ENCODE results near the gene GRIA1.

Gene GRIA1

GRCh38 chr5:153610811-153611210 lies 120.3 kb downstream of the GRIA1 start:
- TF ChIP-seq, protein P1, sequence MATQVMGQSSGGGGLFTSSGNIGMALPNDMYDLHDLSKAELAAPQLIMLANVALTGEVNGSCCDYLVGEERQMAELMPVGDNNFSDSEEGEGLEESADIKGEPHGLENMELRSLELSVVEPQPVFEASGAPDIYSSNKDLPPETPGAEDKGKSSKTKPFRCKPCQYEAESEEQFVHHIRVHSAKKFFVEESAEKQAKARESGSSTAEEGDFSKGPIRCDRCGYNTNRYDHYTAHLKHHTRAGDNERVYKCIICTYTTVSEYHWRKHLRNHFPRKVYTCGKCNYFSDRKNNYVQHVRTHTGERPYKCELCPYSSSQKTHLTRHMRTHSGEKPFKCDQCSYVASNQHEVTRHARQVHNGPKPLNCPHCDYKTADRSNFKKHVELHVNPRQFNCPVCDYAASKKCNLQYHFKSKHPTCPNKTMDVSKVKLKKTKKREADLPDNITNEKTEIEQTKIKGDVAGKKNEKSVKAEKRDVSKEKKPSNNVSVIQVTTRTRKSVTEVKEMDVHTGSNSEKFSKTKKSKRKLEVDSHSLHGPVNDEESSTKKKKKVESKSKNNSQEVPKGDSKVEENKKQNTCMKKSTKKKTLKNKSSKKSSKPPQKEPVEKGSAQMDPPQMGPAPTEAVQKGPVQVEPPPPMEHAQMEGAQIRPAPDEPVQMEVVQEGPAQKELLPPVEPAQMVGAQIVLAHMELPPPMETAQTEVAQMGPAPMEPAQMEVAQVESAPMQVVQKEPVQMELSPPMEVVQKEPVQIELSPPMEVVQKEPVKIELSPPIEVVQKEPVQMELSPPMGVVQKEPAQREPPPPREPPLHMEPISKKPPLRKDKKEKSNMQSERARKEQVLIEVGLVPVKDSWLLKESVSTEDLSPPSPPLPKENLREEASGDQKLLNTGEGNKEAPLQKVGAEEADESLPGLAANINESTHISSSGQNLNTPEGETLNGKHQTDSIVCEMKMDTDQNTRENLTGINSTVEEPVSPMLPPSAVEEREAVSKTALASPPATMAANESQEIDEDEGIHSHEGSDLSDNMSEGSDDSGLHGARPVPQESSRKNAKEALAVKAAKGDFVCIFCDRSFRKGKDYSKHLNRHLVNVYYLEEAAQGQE (IDR thresholded peaks at IDR 0.05; ENCODE audit: low read depth) = no peak
- TF ChIP-seq TEAD4 (IDR thresholded peaks at IDR 0.05) (no peak), TCF12 (IDR thresholded peaks at IDR 0.05; ENCODE audit: low read depth) (no peak), TAF1 (IDR thresholded peaks at IDR 0.05; ENCODE audit: low read depth) (no peak), FOXM1 (IDR thresholded peaks at IDR 0.05; ENCODE audit: borderline replicate concordance, low read depth) (no peak), NFIC (IDR thresholded peaks at IDR 0.05) (no peak), EGR1 (IDR thresholded peaks at IDR 0.05) (no peak), CREB1 (IDR thresholded peaks at IDR 0.05; ENCODE audit: low read depth) (no peak)

- TF ChIP-seq EGR1 (IDR thresholded peaks at IDR 0.05) = no peak
- no peak for TF ChIP-seq RAD21 (IDR thresholded peaks at IDR 0.05; ENCODE audit: low read depth)
- TF ChIP-seq YY1 (IDR thresholded peaks at IDR 0.05; ENCODE audit: low read depth) = no peak
- no peak for TF ChIP-seq CREB1 (IDR thresholded peaks at IDR 0.05; ENCODE audit: low read depth)
- no peak for TF ChIP-seq TEAD4 (IDR thresholded peaks at IDR 0.05)
- no peak for TF ChIP-seq MAX (IDR thresholded peaks at IDR 0.05)
Measured at GRCh38 chr5:153613144-153613543, 122.7 kb downstream of the GRIA1 start.

DNA sequence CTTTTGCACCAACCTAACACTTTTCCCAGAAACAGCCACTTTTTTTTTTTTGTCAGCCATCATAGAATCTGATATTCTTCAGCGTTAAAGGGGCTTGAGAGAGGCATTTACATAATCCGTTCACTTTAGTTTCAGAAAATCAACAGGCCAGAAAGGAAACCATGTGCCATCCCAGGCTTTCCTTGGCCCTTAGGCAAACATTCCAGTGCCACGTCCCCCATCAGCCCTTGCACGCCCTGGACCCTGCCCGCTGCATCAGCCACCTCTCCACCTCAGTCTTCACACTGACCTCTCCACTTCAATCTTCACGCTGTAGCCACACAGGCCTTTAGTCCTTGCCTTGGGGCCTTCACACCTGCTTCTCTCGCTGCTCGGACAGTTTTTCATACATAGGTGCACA lies 123.2 kb downstream of the GRIA1 start:
- no peak for TF ChIP-seq EGR1 (IDR thresholded peaks at IDR 0.05)
- no peak for TF ChIP-seq TAF1 (IDR thresholded peaks at IDR 0.05; ENCODE audit: low read depth)

GRCh38 chr5:153617190-153617589 lies 126.7 kb downstream of the GRIA1 start:
- TF ChIP-seq TCF12 (IDR thresholded peaks at IDR 0.05; ENCODE audit: low read depth) (no peak), EP300 (IDR thresholded peaks at IDR 0.05; ENCODE audit: borderline replicate concordance) (no peak), TAF1 (IDR thresholded peaks at IDR 0.05; ENCODE audit: low read depth) (no peak), YY1 (IDR thresholded peaks at IDR 0.05; ENCODE audit: low read depth) (no peak), EGR1 (IDR thresholded peaks at IDR 0.05) (no peak), ZBTB7A (IDR thresholded peaks at IDR 0.05; ENCODE audit: low read depth) (no peak), FOXM1 (IDR thresholded peaks at IDR 0.05; ENCODE audit: borderline replicate concordance, low read depth) (no peak)
- TF ChIP-seq, protein P1 (IDR thresholded peaks at IDR 0.05; ENCODE audit: low read depth) = no peak

GRCh38 chr5:153618307-153618706 lies 127.8 kb downstream of the GRIA1 start:
- no peak for TF ChIP-seq NFIC (IDR thresholded peaks at IDR 0.05)
- TF ChIP-seq FOXM1 (IDR thresholded peaks at IDR 0.05; ENCODE audit: borderline replicate concordance, low read depth) = no peak
- TF ChIP-seq TEAD4 (IDR thresholded peaks at IDR 0.05) = no peak
- TF ChIP-seq YY1 (IDR thresholded peaks at IDR 0.05; ENCODE audit: low read depth) = no peak
- no peak for TF ChIP-seq RAD21 (IDR thresholded peaks at IDR 0.05; ENCODE audit: low read depth)
- TF ChIP-seq EGR1 (IDR thresholded peaks at IDR 0.05) = no peak
- TF ChIP-seq, protein P1 (IDR thresholded peaks at IDR 0.05; ENCODE audit: low read depth) = no peak
- TF ChIP-seq TAF1 (IDR thresholded peaks at IDR 0.05; ENCODE audit: low read depth) = no peak
- no peak for TF ChIP-seq CREB1 (IDR thresholded peaks at IDR 0.05; ENCODE audit: low read depth)
- no peak for TF ChIP-seq CEBPB (IDR thresholded peaks at IDR 0.05)
- TF ChIP-seq MAX (IDR thresholded peaks at IDR 0.05) = no peak
- TF ChIP-seq, protein P2, sequence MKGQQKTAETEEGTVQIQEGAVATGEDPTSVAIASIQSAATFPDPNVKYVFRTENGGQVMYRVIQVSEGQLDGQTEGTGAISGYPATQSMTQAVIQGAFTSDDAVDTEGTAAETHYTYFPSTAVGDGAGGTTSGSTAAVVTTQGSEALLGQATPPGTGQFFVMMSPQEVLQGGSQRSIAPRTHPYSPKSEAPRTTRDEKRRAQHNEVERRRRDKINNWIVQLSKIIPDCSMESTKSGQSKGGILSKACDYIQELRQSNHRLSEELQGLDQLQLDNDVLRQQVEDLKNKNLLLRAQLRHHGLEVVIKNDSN (IDR thresholded peaks at IDR 0.05) = no peak
- TF ChIP-seq EP300 (IDR thresholded peaks at IDR 0.05; ENCODE audit: borderline replicate concordance) = no peak
- TF ChIP-seq TCF12 (IDR thresholded peaks at IDR 0.05; ENCODE audit: low read depth) = no peak
- TF ChIP-seq ZBTB7A (IDR thresholded peaks at IDR 0.05; ENCODE audit: low read depth) = no peak

GRCh38 chr5:153618867-153619266 lies 128.4 kb downstream of the GRIA1 start:
- TF ChIP-seq, protein P2 (IDR thresholded peaks at IDR 0.05) = no peak
- TF ChIP-seq CEBPB (IDR thresholded peaks at IDR 0.05) (no peak), YY1 (IDR thresholded peaks at IDR 0.05; ENCODE audit: low read depth) (no peak), MAX (IDR thresholded peaks at IDR 0.05) (no peak), RAD21 (IDR thresholded peaks at IDR 0.05; ENCODE audit: low read depth) (no peak), EGR1 (IDR thresholded peaks at IDR 0.05) (no peak), FOXM1 (IDR thresholded peaks at IDR 0.05; ENCODE audit: borderline replicate concordance, low read depth) (no peak), ZBTB7A (IDR thresholded peaks at IDR 0.05; ENCODE audit: low read depth) (no peak), NFIC (IDR thresholded peaks at IDR 0.05) (no peak), TCF12 (IDR thresholded peaks at IDR 0.05; ENCODE audit: low read depth) (no peak), EP300 (IDR thresholded peaks at IDR 0.05; ENCODE audit: borderline replicate concordance) (no peak), TEAD4 (IDR thresholded peaks at IDR 0.05) (no peak), CREB1 (IDR thresholded peaks at IDR 0.05; ENCODE audit: low read depth) (no peak), TAF1 (IDR thresholded peaks at IDR 0.05; ENCODE audit: low read depth) (no peak)
- TF ChIP-seq, protein P1 (IDR thresholded peaks at IDR 0.05; ENCODE audit: low read depth) = no peak
